Activated CD4-positive, alpha-beta T cell treated with anti-CD3 and anti-CD28 coated beads, Interleukin-2, amount 50 U/mL, for 16 hours (primary cell): ENCODE results near the gene DHCR7.

Experiments
- DNase-seq: peaks from one replicate; pipeline ENCODE4 v3.0.0-alpha.2; 2020

The DHCR7 gene, protein sequence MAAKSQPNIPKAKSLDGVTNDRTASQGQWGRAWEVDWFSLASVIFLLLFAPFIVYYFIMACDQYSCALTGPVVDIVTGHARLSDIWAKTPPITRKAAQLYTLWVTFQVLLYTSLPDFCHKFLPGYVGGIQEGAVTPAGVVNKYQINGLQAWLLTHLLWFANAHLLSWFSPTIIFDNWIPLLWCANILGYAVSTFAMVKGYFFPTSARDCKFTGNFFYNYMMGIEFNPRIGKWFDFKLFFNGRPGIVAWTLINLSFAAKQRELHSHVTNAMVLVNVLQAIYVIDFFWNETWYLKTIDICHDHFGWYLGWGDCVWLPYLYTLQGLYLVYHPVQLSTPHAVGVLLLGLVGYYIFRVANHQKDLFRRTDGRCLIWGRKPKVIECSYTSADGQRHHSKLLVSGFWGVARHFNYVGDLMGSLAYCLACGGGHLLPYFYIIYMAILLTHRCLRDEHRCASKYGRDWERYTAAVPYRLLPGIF

DNA sequence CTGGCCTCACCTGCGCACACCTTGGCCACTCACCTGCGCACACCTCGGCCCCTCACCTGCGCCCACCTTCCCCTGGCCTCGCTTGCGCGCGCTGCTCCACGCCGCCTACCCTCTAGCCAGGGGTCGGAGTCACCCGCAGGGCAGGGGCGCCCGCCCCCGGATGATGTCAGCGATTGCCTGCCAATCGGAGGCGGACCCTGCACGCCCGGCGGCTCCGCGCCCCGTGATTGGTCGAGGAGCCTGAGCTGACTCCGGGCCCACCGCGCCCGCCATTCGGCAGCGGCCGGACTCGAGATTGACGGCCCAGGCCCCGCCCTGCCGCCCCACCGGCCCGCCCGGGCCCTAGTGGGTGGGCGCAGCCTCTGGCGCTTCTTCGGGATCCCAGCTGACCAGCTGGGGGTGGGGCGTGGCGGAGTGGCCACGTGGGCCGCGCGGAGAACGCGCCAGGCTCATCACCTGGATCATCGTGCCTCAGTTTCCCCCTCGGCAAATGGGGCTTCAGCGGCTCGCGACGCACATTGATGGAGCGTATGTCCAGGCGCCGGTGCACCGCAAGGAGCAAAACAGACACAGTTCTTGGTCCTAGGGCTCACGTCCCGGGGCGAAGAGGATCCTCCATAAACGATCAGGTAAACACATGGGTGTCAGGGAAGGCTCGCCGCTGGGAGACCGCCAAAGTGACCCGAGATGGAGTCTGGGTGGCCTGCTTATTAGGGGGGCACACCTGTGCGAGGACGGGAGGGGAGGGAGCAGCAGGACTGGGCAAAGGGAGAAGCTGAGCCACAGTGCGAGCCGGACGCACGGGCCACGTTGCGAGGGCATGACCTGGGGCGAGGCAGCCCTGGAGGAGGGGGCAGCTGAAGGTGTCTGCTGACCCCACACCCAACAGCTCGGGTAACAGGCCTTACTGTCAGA, at the start of gene DHCR7:
TSS of gene DHCR7 (minus strand) at position 137 of the 915 bp plus-strand sequence. CDS start 3,441 bp downstream, outside the sequence.
- peak; percentile 97 for DNase-seq

DNA sequence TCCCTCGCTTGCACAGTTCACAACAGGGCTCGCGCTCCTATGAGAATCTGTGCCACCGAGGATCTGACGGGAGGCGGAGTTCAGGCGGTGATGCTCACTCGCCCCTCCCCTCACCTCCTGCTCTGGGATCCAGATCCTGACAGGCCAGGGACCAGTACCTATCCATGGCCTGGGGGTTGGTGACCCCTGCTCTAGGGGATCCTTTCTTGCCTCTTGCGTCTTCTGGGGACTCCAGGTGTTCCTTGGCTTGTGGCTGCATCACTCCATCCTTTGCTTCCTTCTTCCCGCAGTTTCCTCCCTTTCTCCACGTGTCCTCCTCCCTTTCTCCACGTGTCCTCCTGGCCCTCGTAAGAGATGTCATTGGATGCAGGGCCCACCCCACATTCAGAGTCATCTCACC, 48.2 kb upstream of the DHCR7 start:
- DNase-seq: no peak

DNA sequence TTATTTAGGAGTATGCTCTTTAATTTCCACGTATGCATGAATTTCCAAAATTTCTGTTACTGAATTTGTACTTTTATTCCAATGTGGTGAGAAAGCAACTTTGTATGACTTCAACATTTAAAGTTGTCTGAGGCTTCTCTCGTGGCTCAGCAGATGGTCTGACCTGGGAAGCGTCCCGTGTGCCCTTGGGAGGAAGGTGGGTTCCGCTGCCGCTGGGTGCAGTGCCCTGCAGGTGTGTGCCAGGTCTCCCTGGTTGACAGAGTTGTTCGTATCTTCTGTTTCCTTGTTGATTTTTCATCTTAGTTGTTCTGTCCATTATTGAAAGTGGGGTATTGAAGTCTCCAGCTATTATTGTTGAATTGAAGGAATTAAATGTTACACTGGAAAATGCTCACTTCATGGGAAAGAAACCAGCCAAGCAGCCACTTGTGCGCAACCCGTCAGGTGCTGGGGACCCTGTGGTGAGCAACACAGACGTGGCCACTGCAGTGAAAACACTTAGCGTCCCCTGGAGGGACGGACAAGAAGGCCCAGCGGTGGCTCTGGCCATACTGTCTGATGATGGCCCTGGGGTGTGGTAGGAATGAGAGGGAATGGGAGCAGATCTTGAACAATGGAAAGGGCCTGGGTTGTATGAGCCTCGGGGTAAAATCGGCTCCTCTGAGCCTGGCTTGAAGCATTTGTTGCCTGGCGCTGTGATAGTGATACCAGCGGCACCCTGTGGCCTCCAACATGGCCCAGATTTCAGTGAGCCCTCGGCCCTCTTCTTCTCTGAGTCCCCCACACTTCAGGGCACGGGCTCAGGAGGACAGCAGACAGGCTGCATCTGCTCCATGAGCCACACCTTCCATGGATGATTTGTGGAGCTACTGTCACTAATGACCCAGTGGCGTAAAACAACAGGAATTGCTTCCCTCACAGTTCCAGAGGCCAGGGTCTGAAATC, 47.4 kb upstream of the DHCR7 start:
- no peak for DNase-seq

DNA sequence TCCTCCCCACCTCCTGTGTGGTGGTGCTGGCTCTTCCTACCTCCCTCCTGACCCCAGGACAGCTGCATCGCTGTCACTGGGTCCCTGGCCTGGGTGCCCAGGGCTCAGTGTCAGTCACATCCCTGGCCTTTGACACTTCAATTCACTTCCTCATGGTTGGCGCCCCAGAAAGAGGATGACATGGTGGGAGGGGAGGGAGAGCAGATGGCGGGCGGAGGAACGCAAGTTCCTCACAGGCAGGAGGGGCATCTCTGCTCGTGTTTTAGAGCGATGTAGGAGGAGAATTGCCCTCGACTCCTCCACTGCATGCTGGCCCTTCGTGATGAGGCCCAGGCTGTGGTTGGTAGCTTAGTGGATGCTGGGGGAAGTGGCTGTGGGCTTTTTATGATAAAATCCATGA, 43.7 kb upstream of the DHCR7 start:
- no peak for DNase-seq

DNA sequence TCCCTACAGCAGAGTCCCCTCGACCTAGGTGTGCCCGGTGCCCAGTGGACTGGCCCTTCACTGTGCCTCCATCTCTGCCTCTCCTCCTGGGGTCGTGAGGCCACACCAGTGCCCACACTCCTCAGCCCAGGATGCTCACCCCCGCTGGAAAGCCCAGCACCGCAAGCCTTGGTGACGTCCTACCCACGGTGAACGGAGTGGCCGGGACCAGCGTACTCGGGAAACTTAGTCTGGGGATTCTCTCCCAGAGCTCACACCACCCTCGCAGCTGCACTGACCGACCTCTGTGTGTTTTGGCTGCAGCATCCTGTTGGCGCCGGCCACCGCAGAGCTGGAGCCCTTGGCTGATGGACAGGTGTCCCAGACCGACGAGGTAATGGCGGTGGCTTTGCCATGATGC, 43.3 kb upstream of the DHCR7 start:
- no peak for DNase-seq

DNA sequence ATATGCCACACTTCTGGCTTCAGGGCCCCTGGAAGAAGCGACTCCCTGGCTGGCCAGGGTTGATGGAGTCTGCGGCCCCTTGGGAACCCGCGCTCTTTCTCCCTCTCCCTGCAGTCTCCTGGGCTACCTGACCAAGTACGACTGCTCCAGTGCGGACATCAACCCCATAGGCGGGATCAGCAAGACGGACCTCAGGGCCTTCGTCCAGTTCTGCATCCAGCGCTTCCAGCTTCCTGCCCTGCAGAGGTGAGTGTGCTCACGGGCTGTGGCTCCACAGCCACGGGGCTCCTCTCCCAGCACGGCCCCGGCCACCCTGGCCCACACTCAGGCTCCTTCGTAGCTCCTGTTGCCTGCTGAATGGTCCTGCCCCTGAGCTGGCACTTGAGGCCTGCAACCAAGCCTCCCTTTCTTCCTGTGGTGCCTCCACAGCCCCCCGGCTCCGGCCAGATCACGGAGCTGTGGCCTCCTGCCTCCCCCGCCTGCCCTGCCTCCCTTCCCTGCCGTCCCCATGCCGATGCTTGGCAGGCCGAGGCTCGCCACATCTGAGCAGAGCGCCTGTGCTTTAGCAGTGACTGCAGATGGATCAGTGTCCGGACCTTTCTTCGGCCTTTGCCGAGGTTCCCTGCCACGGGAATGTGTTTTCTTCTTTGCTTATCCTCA, 42.7 kb upstream of the DHCR7 start:
- no peak for DNase-seq

DNA sequence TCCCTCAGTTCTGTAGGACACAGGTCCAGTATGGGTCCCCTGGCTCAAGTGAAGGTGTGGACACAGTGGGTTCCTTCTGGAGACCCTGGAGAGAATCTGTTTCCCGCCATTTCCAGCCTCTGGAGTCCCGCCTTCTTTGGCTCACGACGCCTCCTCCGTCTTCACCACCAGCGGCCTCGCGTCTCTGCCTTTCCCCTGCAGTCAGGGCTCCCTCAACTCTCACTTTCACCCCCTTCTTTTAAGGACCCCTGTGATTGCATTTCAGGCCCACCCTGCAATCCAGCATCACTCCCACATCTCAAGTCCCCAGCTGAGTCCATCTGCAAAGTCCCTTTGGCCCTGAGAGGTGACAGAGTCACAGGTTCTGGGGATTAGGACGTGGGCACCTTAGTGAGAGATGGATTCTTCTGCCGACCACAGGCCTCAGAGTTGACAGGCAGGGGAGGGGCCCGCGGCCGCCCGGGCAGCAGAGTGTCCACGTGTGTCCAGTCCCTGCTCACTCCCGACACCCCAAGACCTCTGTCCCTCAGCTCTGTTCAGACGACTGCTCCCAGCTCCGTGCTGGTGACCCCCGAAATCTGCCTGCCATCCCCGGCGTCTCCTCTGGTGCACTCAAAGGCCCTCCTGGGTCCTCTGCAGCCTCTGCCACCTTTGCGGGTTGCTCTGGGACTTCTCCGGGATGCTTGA, 42.0 kb upstream of the DHCR7 start:
- DNase-seq: no peak

DNA sequence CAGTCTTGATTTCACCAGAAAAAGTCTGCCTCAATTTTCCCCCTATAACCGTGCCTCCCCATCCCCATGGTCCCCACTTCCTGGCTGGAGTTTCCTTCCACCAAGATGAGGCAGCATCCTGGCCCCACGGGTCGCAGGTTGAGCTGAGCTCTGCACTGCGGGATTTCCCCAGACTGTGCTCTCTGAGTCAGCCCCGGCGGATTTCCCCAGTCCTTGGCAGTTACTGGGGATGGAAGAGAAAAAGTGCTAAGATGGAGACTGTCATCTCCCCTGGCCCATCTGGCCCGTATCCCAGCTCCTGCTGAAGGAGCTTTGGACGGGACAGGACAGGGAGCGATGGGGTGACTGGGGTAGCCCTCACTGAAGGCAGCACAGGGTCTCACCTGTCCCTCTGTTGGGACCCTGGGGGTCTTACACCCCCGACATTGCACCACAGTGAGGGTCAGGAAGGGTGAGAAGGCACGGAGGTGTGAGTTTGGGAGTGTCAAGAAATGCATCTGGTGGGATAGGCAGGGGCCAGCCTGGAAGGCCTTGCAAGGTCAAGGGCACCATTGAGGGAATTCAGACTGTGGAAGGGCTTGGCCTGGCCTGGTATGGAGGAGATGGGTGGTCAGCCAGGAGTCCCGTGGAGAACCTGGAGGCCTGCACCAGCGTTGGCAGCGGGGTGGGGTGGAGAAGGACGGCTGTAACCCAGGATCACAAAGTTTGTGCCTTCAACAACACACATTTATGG, 41.3 kb upstream of the DHCR7 start:
- DNase-seq: peak; percentile 77

DNA sequence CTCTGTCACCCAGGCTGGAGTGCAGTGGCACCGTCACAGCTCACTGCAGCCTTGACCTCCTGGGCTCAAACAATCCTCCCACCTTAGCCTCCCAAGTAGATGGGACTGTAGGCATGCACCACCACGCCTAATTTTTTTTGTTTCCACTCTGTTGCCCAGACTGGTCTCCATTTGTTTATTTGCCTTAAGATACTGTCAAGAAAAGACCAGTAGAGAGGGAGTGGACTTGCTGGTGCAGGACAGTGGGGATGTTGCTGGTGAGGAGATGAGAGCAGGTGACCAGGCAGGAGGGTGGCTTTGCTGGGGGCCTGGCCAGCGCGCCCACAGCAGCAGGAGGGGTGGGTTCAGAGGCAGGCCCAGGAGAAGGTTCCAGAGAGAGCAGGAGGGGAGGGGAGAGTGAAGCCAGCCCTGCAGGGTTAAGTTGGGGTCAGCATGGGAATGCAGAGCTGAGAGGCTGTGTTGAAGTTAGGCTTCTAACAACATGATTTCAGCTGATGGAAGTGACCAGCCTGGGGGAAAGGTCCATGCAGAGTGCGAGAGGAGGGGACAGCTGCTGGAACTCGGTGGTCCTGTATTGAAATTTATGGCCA, 40.6 kb upstream of the DHCR7 start:
- no peak for DNase-seq

DNA sequence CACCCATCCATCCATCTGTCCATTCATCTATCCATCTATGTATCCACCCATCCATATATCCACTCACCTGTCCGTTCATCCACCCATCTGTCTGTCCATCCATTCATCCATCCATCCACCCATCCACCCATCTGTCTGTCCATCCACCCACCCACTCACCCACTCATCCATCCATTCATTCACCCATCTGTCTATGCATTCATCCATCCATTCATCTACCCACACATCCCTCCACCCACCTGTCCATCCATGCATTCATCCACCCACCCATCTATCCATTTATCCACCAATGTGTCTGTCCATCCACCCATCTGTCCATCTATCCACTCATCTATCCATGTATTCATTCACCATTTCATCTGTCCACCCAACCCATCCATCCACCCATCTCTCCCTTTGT, 38.1 kb upstream of the DHCR7 start:
- DNase-seq: no peak

DNA sequence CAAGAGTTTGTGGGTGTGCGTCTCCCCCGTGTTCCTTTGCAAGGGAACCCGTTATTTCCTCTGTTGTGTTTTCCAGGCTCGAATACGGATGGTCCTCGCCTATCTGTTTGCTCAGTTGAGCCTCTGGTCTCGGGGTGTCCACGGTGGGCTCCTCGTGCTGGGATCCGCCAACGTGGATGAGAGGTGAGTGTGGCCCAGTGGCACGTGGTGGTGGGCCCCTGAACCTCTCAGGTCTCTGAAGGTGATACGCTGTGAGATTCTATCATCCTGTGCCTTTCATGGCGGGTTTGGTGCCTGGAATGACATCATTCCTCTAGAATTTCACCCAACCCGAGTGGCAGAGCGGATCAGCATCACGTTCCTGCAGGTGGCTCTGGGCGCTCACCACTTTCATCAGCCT, 37.3 kb upstream of the DHCR7 start:
- DNase-seq: no peak

DNA sequence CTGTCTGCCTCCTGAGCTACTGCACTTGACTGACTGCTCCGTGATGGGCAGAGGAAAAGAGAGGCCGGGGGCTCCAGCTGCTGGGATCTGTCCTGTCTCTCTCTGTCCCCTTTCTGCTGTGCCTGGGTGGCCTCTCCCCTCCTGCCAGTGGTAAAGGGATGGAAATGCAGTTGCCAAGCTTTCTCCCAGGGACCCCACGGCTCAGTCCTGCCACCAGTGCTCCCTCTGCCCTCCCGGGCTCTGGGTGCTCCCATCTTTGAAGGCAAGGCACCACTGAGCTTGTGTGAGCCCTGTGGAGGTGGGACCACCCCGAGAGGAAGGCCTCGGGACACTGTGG, 36.8 kb upstream of the DHCR7 start:
- no peak for DNase-seq

DNA sequence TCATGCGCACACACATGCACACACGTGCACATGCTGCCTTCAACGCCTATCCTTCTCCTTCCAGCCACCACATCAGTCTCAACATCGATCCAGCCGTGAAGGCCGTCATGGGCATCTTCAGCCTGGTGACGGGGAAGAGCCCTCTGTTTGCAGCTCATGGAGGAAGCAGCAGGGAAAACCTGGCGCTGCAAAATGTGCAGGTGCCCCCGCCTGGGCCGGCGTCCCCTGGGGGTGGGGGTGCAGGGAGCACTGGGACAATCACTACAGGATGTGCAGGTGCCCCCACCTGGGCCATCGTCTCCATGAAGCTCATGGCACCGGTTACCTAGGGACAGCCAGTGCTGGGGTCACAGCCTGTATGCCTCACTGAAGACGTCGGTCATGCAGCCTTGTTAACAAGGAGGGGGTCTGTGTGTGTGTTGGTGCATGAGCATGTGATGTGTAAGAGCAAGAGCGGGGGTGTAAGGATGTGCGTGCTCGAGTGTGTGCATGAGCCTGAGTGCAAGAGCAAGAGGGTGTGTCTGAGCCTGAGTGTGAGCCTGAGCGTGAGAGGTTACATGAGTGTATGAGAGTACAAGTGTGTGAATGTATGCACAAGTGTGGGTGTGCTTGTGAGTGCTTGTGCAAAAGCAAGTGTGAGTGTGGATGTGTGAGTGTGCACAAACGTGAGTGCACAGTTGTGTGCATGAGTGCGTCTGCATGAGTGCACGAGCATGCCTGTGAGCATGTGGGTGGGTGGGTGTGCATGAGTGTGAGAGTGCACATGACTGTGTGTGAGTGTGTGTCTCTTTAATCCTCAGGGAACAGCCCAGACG, 36.3 kb upstream of the DHCR7 start:
- DNase-seq: no peak

DNA sequence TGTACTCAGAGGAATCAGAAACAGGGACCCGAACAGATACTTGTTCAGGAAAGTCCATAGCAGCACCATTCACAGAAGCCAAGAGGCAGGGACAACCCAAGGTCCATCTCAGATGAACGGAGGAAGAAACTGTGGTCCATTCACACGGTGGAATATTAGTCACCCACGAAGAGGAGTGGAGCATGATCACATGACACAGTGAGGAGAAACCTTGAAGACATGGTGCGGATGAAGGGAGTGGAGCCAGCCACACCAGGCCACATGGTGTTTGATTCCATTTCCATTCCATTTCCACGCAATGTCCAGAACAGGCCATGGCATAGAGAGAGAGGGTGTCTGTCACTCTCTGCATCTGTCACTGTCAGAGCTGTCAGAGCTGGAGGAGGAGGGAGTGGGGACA, 35.5 kb upstream of the DHCR7 start:
- no peak for DNase-seq

DNA sequence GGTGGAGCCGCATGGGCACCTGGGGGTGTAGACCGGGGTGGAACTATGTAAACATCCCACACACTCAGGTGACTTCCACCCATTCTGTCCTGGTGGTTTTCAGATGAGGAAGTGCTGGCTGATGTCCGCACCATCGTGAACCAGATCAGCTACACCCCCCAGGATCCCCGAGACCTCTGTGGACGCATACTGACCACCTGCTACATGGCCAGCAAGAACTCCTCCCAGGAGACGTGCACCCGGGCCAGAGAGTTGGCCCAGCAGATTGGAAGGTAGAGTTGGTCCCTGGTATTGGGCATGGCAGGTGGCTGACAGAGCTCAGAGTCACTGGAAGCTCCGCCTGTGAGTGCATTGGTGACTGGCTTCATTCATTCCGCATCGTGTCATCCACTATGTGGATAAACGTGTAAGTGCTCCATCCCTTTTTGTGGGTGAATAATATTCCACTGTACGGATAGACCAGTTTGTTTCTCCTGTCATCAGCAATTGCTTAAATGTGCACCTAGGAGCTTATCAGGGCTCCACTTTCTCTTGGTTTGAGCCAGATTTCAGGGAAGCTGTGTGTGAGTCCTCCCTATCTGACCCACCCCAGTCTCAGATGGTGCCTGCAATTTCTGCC, 34.7 kb upstream of the DHCR7 start:
- DNase-seq: no peak

DNA sequence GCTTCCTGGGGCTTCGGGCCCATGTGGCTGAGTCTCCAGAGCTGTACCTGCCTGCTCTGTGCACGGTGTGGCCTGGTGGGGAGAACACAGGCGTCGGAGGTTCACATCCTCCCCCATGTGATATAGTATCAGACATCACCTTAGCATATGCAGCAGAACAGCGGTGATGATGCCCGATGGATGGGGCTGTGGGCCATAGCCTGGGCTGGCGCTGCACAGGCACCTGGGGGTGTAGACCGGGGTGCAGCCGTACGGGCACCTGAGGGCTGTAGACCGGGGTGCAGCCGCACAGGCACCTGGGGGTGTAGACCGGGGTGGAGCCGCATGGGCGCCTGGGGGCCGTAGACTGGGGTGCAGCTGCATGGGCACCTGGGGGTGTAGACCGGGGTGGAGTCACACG, 34.0 kb upstream of the DHCR7 start:
- DNase-seq: no peak

DNA sequence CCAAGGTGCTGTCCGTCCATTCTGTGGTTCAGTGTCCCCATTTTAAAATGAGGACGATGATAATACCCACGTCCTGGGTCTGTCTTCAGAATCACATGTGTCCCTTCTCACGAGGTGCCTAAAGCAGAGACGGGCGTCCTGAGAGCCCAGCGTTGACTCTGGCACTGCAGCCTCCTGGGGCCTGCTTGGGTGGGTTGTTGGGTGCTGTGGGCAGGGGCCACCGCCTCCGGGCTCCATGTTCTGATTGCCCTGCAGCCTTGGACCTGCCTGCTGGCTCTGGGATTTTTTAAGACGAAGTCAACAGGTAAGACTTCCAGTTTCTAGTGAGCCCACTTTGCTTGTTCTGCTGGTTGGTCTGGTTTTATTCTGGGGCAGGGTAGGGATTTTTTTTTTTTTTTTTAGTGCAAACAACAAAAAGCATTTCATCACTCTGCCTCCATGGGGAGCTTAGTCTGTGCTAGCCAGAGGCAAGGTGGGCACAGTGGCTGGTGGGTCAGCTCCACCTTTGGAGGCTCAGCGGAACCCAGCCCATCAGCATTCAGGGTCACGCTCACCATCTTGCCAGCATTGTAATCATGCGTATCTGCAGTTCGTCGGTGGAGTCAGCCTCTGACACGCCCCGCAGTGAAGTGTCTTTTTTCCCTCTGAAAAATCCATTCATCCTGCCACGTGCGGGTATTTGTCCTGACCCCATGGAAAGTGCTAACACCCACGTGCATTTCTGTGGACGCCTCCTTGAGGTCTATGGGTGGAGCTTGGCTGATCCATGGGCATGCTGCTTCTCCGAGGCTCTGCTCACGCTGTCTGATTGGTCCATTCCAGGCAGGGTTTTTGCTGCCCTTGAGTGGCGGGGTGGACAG, 33.1 kb upstream of the DHCR7 start:
- no peak for DNase-seq

DNA sequence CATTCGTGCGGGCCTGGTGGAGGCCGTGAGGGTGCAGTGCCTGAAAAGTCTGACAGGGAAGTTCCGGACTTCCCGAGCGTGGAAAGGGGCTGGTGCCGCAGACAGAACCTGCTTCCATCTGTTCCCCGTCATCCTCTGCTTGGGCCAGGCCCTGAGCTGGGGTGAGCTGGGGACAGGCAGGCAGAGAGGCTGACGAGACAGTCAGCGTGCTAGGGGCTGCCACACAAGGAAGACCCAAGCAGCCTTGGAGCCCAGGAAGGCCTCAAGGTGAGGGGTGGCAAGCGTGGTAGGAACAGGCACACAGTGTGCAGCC, 30.3 kb upstream of the DHCR7 start:
- DNase-seq: no peak
